ENCODE data around the gene TBC1D9.

The TBC1D9 gene

DNA sequence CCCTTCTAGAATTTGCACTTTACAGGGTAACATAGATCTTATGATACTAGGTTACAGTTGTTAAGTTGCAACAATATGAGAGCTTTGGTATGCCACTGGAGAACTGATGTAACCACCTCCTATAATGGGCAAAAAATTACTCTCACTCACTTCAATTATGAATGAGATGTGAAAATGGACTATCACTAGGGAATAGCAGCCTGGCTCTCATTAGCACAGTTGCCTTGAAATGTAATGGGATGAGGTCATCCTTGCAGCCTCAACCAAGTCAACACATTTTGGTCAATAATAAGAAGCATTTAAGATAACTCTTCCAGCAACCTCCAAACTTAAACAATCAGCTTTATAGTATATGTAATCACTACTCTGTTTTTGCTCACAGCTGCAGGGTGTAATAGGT is 69.4 kb downstream of the TBC1D9 start:
- Histone ChIP-seq H3K27me3 (ENCODE audit: insufficient read depth, low read length, poor library complexity, severe bottlenecking) (no peaks in the 10 kb centered on the region), H3K36me3 (ENCODE audit: insufficient read depth, low read length) (no peaks in the 10 kb centered on the region), H3K9me3 (ENCODE audit: insufficient read depth, low read depth, low read length) (no peaks in the 10 kb centered on the region), H3K9ac (ENCODE audit: low read depth, low read length, poor library complexity, severe bottlenecking) (no peak overlapping the region), H3K79me2 (ENCODE audit: insufficient read depth, low read length) (no peaks in the 10 kb centered on the region), H4K20me1 (ENCODE audit: insufficient read depth, low read length, poor library complexity, severe bottlenecking) (no peaks in the 10 kb centered on the region), H3K9me2 (replicated peaks; ENCODE audit: low read depth, low read length) (no peaks in the 10 kb centered on the region), H3K4me2 (ENCODE audit: low read depth, low read length, poor library complexity, severe bottlenecking) (no peak overlapping the region), H3K4me3 (ENCODE audit: low read length, poor library complexity, severe bottlenecking) (no peak overlapping the region), H2AFZ (ENCODE audit: low read length) (no peak overlapping the region), H3K4me1 (ENCODE audit: insufficient read depth, low read length, poor library complexity, severe bottlenecking) (no peaks in the 10 kb centered on the region), H3F3A (ENCODE audit: low read depth) (no peaks in the 10 kb centered on the region)
- TF ChIP-seq EZH2phosphoT487 (IDR thresholded peaks at IDR 0.05; ENCODE audit: borderline replicate concordance), result no peak
- TF ChIP-seq CTCF (conservative IDR thresholded peaks at IDR 0.05; ENCODE audit: low read length), result no peak

DNA sequence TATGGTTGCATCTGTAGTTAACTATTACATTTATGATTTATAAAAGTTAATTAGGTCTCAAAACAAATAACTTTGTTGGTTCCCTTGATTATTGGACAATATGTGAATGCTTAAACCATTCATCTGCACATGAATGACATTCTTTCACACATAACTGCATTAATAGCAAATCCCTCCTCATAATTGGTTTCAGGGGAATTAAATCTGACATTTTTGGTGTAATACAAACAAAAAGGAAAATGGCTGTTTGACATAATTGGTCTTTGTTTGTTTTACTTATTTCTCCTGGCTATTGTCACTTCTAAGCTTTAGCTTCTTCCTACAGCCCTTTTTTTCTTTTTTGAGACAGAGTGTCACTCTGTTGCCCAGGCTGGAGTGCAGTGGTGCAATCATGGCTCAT is 71.9 kb downstream of the TBC1D9 start:
- Histone ChIP-seq H2AFZ (ENCODE audit: low read length) (no peak overlapping the region), H3K27me3 (ENCODE audit: insufficient read depth, low read length, poor library complexity, severe bottlenecking) (no peaks in the 10 kb centered on the region), H3K9me2 (replicated peaks; ENCODE audit: low read depth, low read length) (no peaks in the 10 kb centered on the region), H3K36me3 (ENCODE audit: insufficient read depth, low read length) (no peaks in the 10 kb centered on the region), H3K4me3 (ENCODE audit: low read length, poor library complexity, severe bottlenecking) (no peak overlapping the region), H3K4me1 (ENCODE audit: insufficient read depth, low read length, poor library complexity, severe bottlenecking) (no peaks in the 10 kb centered on the region), H3K79me2 (ENCODE audit: insufficient read depth, low read length) (no peaks in the 10 kb centered on the region), H3K9me3 (ENCODE audit: insufficient read depth, low read depth, low read length) (no peaks in the 10 kb centered on the region), H3K4me2 (ENCODE audit: low read depth, low read length, poor library complexity, severe bottlenecking) (no peak overlapping the region), H4K20me1 (ENCODE audit: insufficient read depth, low read length, poor library complexity, severe bottlenecking) (no peaks in the 10 kb centered on the region), H3K9ac (ENCODE audit: low read depth, low read length, poor library complexity, severe bottlenecking) (no peak overlapping the region), H3F3A (ENCODE audit: low read depth) (no peaks in the 10 kb centered on the region)
- TF ChIP-seq EZH2phosphoT487 (IDR thresholded peaks at IDR 0.05; ENCODE audit: borderline replicate concordance), result no peak
- no peak for TF ChIP-seq CTCF (conservative IDR thresholded peaks at IDR 0.05; ENCODE audit: low read length)

GRCh38 chr4:140681201-140681600 is 75.0 kb downstream of the TBC1D9 start:
- H3K4me2 ChIP-seq (ENCODE audit: low read depth, low read length, poor library complexity, severe bottlenecking), result no peak overlapping the region
- H3K79me2 ChIP-seq (ENCODE audit: insufficient read depth, low read length), result no peaks in the 10 kb centered on the region
- no peaks in the 10 kb centered on the region for H3K27me3 ChIP-seq (ENCODE audit: insufficient read depth, low read length, poor library complexity, severe bottlenecking)
- no peaks in the 10 kb centered on the region for H3K9me2 ChIP-seq (replicated peaks; ENCODE audit: low read depth, low read length)
- TF ChIP-seq EZH2phosphoT487 (IDR thresholded peaks at IDR 0.05; ENCODE audit: borderline replicate concordance), result no peak
- TF ChIP-seq CTCF (conservative IDR thresholded peaks at IDR 0.05; ENCODE audit: low read length), result no peak
- H3K4me3 ChIP-seq (ENCODE audit: low read length, poor library complexity, severe bottlenecking), result no peak overlapping the region
- no peak overlapping the region for H3K9ac ChIP-seq (ENCODE audit: low read depth, low read length, poor library complexity, severe bottlenecking)
- H2AFZ ChIP-seq (ENCODE audit: low read length), result no peak overlapping the region
- no peaks in the 10 kb centered on the region for H3F3A ChIP-seq (ENCODE audit: low read depth)
- H4K20me1 ChIP-seq (ENCODE audit: insufficient read depth, low read length, poor library complexity, severe bottlenecking), result no peaks in the 10 kb centered on the region
- H3K4me1 ChIP-seq (ENCODE audit: insufficient read depth, low read length, poor library complexity, severe bottlenecking), result no peaks in the 10 kb centered on the region
- H3K9me3 ChIP-seq (ENCODE audit: insufficient read depth, low read depth, low read length), result no peaks in the 10 kb centered on the region
- H3K36me3 ChIP-seq (ENCODE audit: insufficient read depth, low read length), result peaks cover 19% of the 10 kb centered on the region; the same call in 1 of the 2 replicates

All from Loucy (cell line).